Activated CD4-positive, alpha-beta T cell treated with anti-CD3 and anti-CD28 coated beads, Interleukin-2, amount 50 U/mL, for 4 hours (primary cell): Measurements from ENCODE around the gene C5orf15.

ENCODE experiments used
- DNase-seq, 2 experiments: peaks; one replicate each; pipeline ENCODE4 v3.0.0-alpha.2; 2020

The C5orf15 gene

DNA sequence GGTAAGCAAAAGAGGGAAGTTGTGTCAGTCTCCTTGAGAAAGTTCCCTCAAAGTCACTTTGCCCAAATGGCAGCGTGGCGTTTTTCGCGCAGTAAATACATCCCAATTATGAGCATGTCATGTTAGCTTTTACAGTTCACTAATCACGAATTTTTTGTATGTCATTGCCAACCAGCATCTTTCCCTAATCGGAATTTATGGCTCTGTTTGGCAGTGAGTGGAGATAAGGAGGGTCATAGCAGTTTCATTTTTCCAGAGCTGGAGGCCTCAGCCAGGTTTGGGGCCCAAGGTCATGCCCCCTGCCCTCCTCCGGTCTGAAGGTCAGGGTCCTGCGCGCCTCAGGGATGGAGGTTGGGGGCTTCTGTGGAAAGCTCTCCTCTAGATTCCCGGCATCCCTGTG is 50.1 kb downstream of the C5orf15 start:
- DNase-seq = no peak

DNA sequence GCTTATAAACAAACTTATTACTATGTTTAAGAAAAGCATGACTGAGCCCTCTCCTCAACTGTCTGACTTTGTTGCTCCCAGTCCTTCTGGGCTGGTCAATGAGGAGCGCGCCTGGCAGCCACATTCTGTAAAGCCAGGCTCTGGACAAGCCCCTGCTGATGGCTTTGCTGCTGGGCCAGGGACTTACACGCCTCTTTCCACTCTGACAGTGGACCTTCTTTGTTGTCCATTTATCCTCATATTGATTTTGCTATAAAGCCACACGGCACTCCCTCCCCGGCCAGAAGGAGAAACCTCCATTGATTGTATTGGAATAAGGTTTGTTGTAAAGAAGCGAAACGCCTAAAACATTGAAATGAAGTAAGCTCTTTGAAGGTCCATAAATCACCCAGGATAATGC is 50.6 kb downstream of the C5orf15 start:
- DNase-seq = no peak

DNA sequence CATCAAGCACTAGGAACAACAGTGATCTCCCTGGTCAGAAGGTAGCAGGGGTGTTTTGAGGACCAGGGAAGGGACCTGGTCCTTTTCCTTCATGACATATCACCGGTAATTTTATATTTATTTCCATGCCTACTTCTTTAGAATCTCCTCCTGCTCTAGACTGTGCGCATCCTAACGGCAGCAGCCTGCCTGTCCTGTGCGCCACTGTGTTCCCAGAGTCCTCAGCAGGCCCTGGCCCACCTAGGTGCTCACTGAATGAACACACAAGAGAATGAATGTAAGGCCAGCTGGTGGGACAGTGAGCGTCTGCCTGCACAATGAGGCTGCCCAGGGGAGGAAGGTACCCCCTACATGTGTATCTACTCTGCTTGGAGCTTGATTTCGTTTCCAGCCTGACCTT is 51.5 kb downstream of the C5orf15 start:
- no peak for DNase-seq

DNA sequence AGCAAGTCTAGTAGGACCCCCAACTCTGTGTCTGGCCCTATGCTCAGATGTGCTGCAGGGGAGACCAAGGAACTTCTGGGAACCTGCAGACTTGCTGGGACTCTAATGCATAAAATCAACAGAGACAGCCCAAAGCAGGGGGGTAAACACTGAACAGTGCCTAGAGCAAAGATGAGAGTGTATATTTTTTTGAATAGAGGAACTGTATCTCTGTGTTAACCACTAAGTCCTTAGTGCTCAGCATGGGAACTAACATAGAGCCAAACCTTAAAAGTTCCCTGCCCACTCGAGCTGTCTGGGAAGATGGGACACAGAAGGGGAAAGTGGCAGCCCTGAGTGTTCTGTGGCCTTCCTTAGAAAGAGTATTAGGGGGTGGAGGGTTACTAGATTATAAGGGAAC is 51.9 kb downstream of the C5orf15 start:
- no peak for DNase-seq

DNA sequence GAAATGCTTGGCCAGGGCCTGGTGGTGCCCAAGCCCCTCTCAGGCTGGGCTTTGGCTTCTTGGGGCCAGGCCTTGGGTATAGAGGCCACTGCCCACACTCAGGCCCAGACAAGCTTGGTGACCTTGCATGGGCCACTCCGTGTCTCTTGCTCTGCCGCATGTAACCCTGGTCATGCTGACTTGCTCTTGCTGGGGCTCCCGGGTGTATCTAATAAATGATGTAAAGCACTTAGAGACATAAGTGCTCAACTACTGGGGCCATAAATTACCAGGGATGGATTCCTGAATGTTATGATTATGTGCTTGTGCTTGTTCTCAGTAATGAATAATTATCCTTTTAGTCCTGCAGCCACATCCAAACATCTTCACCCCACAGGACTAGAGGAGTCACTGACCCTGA is 54.0 kb downstream of the C5orf15 start:
- DNase-seq = no peak

DNA sequence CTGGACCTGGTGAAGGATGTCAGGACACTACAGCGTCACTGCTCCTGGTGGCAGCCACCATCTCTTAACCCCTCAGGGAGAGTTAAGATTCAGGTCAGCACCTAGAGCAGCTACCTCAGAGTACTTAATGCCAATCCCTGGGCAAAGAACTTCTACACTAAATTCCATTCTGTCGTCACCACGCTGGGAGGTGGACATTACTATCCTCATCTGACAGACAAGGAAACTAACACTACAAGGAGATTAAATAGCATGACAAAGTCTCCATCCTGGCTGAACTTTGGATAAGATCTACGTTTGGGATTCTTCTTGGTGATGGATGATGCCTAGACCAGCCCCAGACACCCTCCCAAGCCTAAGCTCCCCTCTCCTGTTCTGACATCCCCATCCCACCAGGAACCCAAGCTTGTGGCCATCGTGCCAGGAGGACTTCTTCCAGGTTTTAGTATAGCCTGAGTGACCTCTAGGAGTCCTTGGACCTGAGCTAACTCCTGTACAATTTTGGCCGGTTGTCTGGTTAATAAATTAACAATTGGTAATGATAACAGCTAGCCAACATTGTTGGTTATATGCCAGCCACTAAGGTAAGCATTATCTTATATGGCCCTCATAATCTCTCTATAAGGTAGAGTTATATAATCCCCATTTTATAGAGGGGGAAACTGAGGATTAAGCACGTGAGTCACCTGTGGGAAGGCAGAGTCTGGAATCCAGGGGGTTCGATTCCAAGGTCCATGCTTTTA is 54.8 kb downstream of the C5orf15 start:
- no peak for DNase-seq

DNA sequence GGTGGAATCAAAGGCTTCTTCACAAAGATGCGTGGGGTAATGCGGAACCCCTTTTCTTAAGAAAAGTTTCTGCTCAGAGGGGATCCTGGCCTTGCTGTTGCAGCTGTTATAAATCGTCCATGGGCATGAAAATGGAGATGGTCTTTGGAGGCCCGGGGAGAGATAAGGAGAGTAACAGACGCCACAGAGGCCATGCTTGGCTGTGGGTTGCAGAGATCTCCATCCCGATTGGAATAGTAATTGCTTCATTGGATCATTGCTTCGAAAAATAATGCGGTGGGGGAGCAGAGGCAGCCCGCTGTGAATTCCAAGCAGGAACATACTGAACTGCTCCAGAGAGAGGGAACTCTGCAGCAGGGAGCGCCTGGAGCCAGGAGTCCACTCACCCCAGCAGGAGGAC is 55.5 kb downstream of the C5orf15 start:
- no peak for DNase-seq

DNA sequence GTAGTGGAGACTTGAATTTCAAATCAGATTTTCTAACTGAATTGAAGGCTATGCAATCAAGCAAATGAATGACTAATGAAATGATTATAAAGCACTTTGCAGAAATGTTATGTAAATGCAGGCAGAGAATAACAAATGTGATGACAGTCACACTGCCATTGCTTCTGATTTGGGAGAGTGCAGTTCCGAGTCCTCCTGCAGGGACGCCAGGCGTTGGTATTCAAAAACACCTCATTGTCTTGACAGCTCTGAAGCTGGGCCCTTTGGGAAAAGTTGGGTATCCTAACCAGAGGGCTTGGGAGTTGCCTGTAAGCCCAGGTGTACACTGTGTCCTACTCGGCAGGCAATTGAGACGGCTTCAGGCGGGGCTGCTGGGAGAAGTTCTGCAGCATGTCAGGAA is 57.9 kb downstream of the C5orf15 start:
- DNase-seq = no peak

DNA sequence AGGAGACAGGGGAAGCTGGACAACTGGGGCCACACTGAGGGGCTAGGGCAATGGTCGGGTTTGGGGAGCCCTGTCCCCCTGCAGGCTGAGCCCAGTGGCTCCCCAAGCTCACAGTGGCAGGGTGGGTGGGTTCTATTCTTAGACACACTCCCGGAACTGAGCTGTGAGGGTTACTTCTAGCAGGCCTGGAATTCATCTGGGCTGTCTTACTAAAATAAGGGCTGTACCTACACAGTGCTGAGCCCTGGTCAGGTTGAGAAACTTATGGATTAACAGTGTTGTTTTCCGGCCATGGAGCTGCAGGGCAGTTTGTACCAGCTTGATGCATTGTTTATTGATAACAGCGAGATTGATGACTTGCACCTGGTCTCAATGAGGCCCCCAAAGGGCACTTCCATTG is 58.8 kb downstream of the C5orf15 start:
- no peak for DNase-seq

DNA sequence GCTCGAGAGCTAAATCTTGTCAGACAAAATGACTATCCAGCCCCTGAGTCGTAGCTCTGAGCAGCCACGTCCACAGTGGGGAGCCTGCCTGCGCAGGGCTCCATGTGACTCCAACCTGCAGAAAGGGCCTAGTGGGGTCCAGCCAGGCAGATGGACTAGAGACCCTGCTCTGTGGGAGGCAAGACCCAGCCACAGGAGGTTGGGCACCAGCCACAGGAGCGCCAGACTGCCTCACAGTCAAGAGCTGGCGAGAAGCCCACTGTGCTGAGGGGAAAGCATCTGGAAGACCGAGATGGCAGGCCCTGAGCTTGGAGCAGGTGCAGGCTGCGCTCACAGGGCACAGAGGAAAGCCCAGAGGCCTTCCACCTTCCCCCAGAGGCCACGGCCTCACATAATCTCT is 61.4 kb downstream of the C5orf15 start:
- no peak for DNase-seq

DNA sequence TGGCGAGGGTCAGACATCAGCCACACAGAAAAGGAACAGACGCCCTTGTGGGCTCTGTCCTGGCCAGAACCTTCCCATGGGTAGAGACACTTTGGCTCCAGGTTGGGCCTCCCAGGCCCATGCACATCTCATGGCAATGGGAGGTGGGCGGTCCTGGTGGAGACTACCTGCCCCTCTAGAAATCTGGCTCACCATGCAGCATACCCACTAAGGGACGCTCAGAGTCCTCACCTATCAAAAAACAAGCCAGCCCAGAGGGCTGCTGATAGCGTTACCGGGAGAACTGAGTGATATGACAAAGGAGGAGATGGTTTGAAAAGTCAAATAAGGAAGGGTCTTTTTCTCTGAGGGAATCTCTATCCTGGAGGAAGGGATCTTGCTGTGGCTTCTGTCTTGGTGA is 62.1 kb downstream of the C5orf15 start:
- DNase-seq = no peak
